Measurements from ENCODE around the gene PTPN14.

DNA sequence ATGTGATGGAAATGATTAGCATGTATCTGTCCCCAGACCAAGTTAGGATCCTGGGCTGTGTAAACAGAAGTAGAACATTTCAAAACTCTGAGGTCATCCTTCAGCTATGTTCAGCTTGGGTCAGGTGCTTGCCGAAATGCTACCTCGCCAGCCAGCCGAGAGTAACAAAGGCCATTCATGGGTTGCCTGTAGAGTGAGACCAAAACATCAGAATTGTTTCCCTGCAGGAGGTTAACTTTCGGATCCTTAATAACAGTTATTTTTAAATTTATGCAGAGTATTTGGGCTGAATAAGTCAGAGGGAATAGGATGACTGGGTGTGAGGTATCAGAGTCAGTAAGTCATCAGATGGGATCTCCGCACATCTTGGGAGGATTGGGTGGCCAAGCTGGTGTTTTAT is 234.8 kb downstream of the PTPN14 start:
- TF ChIP-seq REST (IDR thresholded peaks at IDR 0.05; ENCODE audit: insufficient replicate concordance, low read depth): no peak
- no peak for TF ChIP-seq SPI1 (IDR thresholded peaks at IDR 0.05; ENCODE audit: borderline replicate concordance, low read depth)
- no peak for TF ChIP-seq CTCF (IDR thresholded peaks at IDR 0.05; ENCODE audit: insufficient read depth, low read length)
- TF ChIP-seq POLR2AphosphoS5 (IDR thresholded peaks at IDR 0.05; ENCODE audit: low read depth): no peak
- no peak for TF ChIP-seq GABPA (IDR thresholded peaks at IDR 0.05; ENCODE audit: low read depth)
